Memory B cell (primary cell): ENCODE data around the gene FGF6.
A peak's percentile ranks its signal among the peaks of the same experiment; 100 is the strongest.

Experiments
- ATAC-seq: fragments of 150-1000 bp; cut with Tn5 transposase; 2 replicates; pipeline ENCODE4 v1.10.0; 2021; ENCODE audit warnings: low read depth, mild to moderate bottlenecking, moderate library complexity
- DNase-seq, 2 donors: peaks; one replicate each; pipeline ENCODE4 v3.0.0; 2022; ENCODE audit warnings: low spot score in 2 of 2
- H3K27ac Mint-ChIP-seq: one replicate; pipeline ENCODE4 v1.8.0; 2022; ENCODE audit warnings: mild to moderate bottlenecking, moderate library complexity, mixed read lengths
- H3K27me3 Mint-ChIP-seq: one replicate; pipeline ENCODE4 v1.8.0; 2022; ENCODE audit warnings: mixed read lengths
- H3K36me3 Mint-ChIP-seq: one replicate; pipeline ENCODE4 v1.8.0; 2022; ENCODE audit warnings: mild to moderate bottlenecking, mixed read lengths
- H3K4me1 Mint-ChIP-seq: one replicate; pipeline ENCODE4 v1.8.0; 2022; ENCODE audit warnings: mixed read lengths
- H3K4me3 Mint-ChIP-seq: one replicate; pipeline ENCODE4 v1.8.0; 2022; ENCODE audit warnings: mild to moderate bottlenecking, moderate library complexity, mixed read lengths
- H3K9me3 Mint-ChIP-seq: one replicate; pipeline ENCODE4 v1.8.0; 2022; ENCODE audit warnings: mixed read lengths

FGF6 gene, protein sequence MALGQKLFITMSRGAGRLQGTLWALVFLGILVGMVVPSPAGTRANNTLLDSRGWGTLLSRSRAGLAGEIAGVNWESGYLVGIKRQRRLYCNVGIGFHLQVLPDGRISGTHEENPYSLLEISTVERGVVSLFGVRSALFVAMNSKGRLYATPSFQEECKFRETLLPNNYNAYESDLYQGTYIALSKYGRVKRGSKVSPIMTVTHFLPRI

DNA sequence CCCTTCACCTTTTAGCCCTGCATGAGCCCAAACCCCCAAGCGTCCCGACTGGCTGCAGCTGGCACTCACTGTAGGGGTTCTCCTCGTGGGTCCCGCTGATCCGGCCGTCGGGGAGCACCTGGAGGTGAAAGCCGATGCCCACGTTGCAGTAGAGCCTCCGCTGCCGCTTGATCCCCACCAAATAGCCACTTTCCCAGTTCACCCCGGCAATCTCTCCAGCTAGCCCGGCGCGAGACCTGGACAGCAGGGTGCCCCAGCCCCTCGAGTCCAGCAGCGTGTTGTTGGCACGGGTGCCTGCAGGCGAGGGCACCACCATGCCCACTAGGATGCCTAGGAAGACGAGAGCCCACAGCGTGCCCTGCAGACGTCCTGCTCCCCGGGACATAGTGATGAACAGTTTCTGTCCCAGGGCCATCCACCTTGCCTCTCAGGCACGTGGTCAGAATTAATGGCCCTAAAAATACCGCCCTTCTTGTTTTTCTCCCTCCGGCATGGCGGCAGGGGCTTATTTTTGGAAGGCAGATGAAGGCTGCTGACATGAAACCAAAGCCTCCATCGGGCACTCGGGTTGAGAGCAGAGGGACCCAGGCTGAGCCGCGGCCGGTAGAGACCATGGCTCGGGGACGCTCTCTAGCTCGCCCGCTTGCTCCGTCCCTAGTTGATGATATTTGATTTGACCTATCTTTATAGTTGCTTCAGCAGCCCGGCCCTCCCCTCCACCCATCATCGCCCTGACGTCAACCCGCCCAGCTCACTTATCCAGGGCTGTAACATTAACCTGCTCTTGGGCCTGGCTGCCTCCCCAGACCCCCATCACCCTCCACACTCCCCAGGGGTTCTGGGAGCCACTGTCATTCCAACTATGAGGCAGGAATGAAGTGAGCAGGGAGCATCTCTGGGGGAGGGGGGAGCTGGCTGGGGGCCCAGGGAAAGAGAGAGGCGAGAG is at the start of gene FGF6:
Gene FGF6, minus strand, starts transcription at position 660 of the 946 bp plus-strand sequence. Its CDS starts 245 bp downstream, at position 415.
- H3K9me3 Mint-ChIP-seq = no peaks in the 10 kb centered on the region
- H3K36me3 Mint-ChIP-seq = no peaks in the 10 kb centered on the region
- H3K27me3 Mint-ChIP-seq = peaks cover 26% of the 10 kb centered on the region
- no peak within 1 kb of the TSS for H3K4me3 Mint-ChIP-seq
- DNase-seq (peak in 1 of 2 donors; percentile 6), ATAC-seq (no peak)
- peaks cover 3% of the 10 kb centered on the region for H3K4me1 Mint-ChIP-seq
- no peak within 1 kb of the TSS for H3K27ac Mint-ChIP-seq

DNA sequence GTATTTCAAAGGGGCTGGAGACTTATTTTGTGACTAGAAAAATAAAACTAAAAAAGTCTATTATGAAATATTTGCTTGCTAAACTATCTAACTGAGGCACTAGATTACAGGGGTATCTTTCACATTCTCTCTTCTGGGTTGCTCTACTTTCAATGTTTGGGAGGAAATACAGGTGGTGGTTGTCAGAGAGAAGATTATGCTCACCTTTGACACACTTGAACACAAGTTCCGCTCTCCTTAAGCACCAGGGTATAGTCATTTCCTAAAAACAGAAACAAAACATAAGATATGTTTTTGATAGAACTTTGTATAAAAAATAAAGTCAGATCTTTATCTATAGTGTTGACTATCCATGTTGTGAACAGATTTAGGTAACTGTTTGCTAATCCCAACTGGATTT is 45.4 kb upstream of the FGF6 start:
- H3K4me3 Mint-ChIP-seq = no peak overlapping the region
- DNase-seq (no peak), ATAC-seq (no peak)
- no peaks in the 10 kb centered on the region for H3K4me1 Mint-ChIP-seq
- H3K27me3 Mint-ChIP-seq = no peaks in the 10 kb centered on the region
- H3K27ac Mint-ChIP-seq = no peak overlapping the region
- peaks cover 22% of the 10 kb centered on the region for H3K36me3 Mint-ChIP-seq
- no peaks in the 10 kb centered on the region for H3K9me3 Mint-ChIP-seq

DNA sequence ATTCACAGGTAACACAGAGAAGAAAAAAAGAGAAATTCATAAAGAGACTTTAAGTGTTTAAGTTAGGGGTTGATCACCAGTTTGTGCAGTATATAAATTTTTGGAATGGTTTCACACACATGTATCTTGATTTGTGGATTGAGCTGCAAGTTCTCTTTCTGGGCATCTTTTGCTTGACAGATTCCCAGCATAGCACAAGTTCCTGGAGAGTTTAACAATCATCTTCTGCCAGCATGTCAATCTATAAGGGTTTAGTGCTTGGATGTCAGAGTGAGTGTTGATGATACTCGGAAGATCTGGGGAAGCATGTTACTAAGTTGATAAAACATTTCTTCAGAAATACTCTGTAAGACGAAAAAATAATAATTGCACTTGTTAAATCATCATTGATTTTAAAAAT is 43.9 kb upstream of the FGF6 start:
- Mint-ChIP-seq H3K27me3 (no peaks in the 10 kb centered on the region), H3K4me3 (no peak overlapping the region), H3K4me1 (peaks cover 7% of the 10 kb centered on the region), H3K9me3 (no peaks in the 10 kb centered on the region), H3K27ac (no peak overlapping the region), H3K36me3 (peaks cover 22% of the 10 kb centered on the region)
- ATAC-seq (no peak), DNase-seq (no peak)

DNA sequence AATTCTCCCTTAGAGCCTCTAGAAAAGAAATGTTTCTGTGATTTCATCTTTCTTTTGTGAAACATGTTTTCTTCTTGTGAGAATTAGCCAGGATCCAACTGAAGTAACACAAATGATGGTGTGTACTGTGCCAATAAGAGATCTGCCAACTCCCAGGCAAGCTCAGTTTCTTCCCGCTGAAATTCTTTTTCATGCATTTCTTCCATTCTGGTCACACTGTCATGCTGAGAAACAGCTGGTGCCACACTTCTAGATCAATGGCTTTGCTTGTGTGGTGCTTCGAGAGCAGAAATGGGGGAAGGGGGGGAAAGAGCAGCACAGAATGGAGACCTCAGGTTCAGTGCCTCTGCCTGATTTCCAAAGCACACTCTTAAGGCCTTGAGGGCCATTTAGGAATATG is 41.4 kb upstream of the FGF6 start:
- Mint-ChIP-seq H3K4me1 (peaks cover 11% of the 10 kb centered on the region), H3K9me3 (no peaks in the 10 kb centered on the region), H3K27me3 (no peaks in the 10 kb centered on the region), H3K36me3 (peaks cover 13% of the 10 kb centered on the region), H3K4me3 (no peak overlapping the region), H3K27ac (no peak overlapping the region)
- DNase-seq = no peak
- ATAC-seq = no peak

DNA sequence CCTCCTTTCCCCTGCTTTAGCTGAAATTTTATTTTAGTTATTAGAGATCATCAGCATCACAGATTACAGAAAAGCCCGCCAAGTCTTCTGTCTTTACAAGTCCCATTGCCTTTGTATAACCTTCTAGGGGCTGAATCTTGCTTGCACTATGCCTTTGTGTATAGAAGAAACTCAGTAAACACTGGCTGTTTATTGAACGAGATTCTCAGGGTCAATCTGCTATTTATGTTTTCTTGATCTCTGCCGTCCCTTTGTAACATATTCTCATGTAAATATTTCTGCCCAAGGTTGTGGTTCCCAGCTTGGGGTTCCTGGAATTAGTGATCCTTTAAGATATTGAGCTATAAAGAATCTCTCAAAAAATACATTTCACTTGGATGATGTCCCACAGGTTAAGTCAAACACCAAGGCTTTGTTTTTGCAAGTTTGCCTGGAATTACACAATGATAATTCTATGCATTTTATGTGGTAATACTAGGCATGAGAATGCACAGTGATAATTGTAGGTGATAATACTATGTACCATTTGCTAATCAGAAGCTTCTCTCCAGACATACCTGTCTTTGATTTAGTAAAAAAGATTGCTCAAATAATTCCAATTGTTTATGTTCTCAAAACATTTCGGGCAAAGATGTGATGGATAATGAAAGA is 40.6 kb upstream of the FGF6 start:
- Mint-ChIP-seq H3K27me3 (no peaks in the 10 kb centered on the region), H3K4me1 (peaks cover 11% of the 10 kb centered on the region), H3K36me3 (peaks cover 13% of the 10 kb centered on the region), H3K4me3 (no peak overlapping the region), H3K9me3 (no peaks in the 10 kb centered on the region), H3K27ac (no peak overlapping the region)
- no peak for DNase-seq
- ATAC-seq = no peak

DNA sequence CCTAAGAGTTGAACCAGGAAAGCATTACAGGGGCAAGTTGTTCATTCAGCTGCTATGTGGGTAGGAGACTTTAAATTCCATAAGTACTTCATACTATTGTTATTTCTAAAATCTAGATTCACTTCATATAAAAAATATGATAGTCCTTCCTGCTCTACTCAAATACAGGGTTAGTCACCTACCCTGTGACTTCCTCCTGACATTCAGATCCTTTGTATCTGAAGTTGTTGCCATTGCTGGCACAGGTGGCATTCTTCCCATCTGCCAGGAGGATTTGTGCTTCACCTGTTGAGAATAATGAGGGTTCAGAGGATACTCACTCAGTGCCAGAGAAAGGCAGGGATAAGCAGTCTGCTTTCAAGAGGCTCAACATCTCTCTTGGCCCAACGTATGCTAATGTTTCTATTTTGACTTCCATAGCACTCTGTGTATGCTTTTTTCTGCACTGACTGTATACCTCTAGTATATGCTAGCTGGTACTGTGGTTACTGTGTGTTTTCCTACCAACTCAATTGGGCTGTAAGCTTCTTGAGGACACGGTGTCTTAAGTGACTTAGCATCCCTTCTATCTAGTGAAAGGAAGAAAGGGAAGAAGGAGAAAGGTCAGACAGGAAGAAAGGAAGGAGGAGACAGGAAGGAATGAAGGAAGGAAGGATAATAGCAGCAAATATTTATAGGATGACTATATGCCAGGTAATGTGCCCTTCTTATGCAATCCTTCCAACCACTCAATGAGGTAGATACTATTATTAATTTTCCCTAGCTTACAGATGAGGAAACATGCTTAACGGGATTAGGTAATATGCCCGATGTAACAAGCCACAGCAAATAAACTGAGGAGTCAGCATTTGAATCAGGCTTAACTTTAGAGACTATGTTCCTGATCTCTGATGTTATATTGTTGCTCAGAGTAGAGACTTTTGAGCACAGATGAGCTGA is 38.5 kb upstream of the FGF6 start:
- no peaks in the 10 kb centered on the region for H3K27me3 Mint-ChIP-seq
- no peak overlapping the region for H3K4me3 Mint-ChIP-seq
- ATAC-seq = no peak
- DNase-seq = no peak
- no peak overlapping the region for H3K27ac Mint-ChIP-seq
- peaks cover 7% of the 10 kb centered on the region for H3K36me3 Mint-ChIP-seq
- H3K9me3 Mint-ChIP-seq = peaks cover 4% of the 10 kb centered on the region
- H3K4me1 Mint-ChIP-seq = peaks cover 11% of the 10 kb centered on the region

DNA sequence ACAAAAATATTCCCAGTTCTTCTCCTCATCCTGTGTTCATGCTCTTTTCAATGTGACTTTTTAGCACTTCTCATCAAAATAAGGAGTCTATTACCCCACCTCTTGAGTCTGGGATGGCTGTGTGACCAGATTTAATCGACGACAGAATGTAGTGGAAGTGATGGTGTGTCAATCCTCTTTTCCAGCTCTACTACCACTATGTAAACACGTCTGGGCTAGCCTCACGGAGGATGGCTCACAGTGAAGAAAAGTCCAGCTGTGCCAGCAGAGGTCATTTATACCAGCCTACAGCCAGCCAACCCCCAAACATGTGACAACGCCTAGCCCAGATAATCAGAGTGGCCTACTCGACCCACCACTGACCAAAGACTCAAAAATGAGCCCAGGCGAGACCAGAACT is 37.3 kb upstream of the FGF6 start:
- H3K36me3 Mint-ChIP-seq = peaks cover 3% of the 10 kb centered on the region
- H3K9me3 Mint-ChIP-seq = peaks cover 7% of the 10 kb centered on the region
- no peak overlapping the region for H3K4me3 Mint-ChIP-seq
- DNase-seq = no peak
- no peaks in the 10 kb centered on the region for H3K27me3 Mint-ChIP-seq
- peaks cover 11% of the 10 kb centered on the region for H3K4me1 Mint-ChIP-seq
- no peak overlapping the region for H3K27ac Mint-ChIP-seq
- no peak for ATAC-seq

DNA sequence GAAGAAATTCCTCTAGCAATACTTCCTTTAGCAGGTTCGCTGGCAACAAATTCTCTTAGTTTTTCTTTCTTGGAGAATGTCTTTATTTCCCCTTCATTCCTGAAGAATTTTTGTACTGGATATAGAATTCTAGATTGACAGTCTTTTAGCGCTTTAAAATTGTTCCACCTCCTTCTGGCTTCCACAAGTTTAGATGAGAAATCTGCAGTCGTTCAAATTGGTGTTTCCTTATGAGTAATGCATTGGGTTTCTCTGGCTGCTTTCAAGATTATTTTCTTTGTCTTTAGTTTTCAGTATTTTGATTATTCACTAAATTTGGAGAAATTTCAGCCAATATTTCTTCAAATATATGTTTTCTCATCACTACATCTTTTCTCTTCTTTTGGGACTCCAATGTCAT is 33.3 kb upstream of the FGF6 start:
- Mint-ChIP-seq H3K36me3 (no peaks in the 10 kb centered on the region), H3K27me3 (peaks cover 7% of the 10 kb centered on the region), H3K27ac (no peak overlapping the region), H3K4me3 (no peak overlapping the region), H3K9me3 (peaks cover 7% of the 10 kb centered on the region), H3K4me1 (no peaks in the 10 kb centered on the region)
- no peak for DNase-seq
- no peak for ATAC-seq

DNA sequence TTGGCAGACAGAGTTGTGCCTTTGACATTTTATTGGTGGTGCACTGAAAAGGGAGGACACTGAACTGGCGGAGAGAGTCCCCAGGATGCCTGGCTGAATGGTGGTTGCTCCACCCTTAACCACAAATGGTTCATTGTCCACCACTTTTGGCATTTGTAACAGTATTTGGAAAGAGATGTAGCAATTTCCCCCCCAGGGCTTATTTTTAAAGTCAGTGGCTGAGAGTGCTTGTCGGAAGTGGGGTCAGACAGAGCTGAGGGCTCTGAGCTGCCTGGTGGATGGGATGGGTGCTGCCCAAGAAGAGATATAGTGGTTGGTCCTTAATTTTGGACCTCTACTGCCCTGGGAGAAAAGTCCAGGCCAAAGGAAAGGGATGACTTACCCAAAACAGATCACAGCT is 31.5 kb upstream of the FGF6 start:
- H3K27me3 Mint-ChIP-seq = peaks cover 7% of the 10 kb centered on the region
- H3K9me3 Mint-ChIP-seq = peaks cover 7% of the 10 kb centered on the region
- DNase-seq (no peak), ATAC-seq (no peak)
- H3K36me3 Mint-ChIP-seq = no peaks in the 10 kb centered on the region
- H3K4me1 Mint-ChIP-seq = no peaks in the 10 kb centered on the region
- H3K27ac Mint-ChIP-seq = no peak overlapping the region
- H3K4me3 Mint-ChIP-seq = no peak overlapping the region

DNA sequence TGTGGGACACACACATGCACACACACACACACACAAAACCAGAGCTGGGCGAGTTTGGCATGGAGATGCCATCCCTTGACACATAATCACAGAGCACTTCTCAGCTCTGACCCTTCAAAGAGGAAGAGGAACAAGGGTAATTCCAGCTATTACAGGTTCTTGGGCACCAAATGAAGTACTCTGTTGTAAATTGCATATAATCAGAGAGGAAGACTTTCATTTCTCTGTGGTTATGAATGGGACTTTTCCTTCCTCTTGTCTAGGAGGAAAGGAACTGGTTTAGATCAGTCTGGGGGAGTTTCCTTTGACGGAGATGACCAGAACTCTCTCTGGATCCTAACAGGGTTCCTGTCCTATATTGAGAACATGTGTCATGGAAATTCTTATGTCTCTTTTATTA is 26.4 kb upstream of the FGF6 start:
- H3K36me3 Mint-ChIP-seq = no peaks in the 10 kb centered on the region
- H3K9me3 Mint-ChIP-seq = no peaks in the 10 kb centered on the region
- no peak for DNase-seq
- no peak overlapping the region for H3K27ac Mint-ChIP-seq
- peaks cover 5% of the 10 kb centered on the region for H3K27me3 Mint-ChIP-seq
- peak; percentile 8 for ATAC-seq
- no peak overlapping the region for H3K4me3 Mint-ChIP-seq
- H3K4me1 Mint-ChIP-seq = no peaks in the 10 kb centered on the region

DNA sequence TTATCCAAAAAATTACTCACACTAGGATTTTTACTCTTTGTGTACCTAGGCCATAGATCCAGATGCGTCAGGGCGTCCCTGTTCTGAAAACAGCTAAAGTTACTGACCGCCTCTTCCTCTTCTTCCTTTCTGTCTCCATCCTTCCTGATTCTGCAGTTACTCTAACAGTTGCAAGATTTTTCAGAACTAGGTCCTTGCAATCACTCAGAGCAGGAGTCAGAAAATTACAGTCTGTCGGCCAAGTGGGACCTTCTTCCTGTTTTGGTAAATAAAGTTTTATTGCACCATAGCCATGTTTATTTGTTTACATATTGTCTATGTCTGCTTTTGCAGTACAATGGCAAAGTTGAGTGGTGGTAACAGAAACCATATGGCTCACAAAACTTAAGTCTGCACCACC is 25.6 kb upstream of the FGF6 start:
- DNase-seq (no peak), ATAC-seq (no peak)
- Mint-ChIP-seq H3K27ac (no peak overlapping the region), H3K9me3 (no peaks in the 10 kb centered on the region), H3K27me3 (peaks cover 2% of the 10 kb centered on the region), H3K4me1 (no peaks in the 10 kb centered on the region), H3K36me3 (no peaks in the 10 kb centered on the region), H3K4me3 (no peak overlapping the region)

DNA sequence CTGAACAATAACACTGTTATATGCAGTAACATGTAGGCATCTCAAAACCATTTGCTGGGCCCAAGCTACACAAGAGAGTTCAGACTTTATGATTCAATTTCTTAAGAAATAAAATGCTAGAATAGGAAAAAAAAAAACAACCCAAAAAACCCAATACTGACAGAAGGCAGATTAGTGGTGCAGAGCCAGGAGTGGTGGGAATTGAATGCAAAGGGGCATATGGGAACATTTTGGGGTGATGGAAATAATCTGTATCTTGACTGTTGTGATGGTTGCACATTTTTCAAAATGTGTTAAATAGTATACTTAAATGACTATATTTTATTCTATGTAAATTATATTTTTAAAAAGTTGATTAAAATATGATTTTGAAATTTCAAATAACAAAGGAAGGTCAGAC is 23.4 kb upstream of the FGF6 start:
- Mint-ChIP-seq H3K36me3 (no peaks in the 10 kb centered on the region), H3K4me3 (no peak overlapping the region), H3K27ac (no peak overlapping the region), H3K9me3 (no peaks in the 10 kb centered on the region), H3K4me1 (no peaks in the 10 kb centered on the region), H3K27me3 (no peaks in the 10 kb centered on the region)
- ATAC-seq (no peak), DNase-seq (no peak)

DNA sequence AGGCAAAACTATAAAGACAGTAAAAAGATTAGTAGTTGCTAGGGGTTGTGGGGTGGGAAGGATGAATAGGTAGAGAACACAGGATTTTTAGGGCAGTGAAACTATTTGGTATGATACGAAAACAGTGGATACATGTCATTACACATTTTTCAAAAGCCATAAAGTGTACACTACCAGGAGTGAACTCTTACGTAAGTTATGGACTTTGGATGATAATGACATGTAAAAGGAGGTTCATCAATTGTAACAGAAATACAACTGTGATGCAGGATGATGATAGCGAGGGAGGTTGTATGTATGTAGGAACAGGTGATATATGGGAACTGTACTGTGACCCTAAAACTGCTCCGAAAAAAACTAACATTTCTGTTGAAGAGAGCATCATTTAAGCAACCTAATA is 15.1 kb upstream of the FGF6 start:
- no peak overlapping the region for H3K27ac Mint-ChIP-seq
- ATAC-seq = no peak
- H3K9me3 Mint-ChIP-seq = no peaks in the 10 kb centered on the region
- H3K4me3 Mint-ChIP-seq = no peak overlapping the region
- no peaks in the 10 kb centered on the region for H3K4me1 Mint-ChIP-seq
- no peak for DNase-seq
- H3K36me3 Mint-ChIP-seq = no peaks in the 10 kb centered on the region
- peaks cover 4% of the 10 kb centered on the region for H3K27me3 Mint-ChIP-seq
